WTC11 (cell line): ENCODE measurements around the gene CPSF4. TPM values are rescaled to one million over a fixed set of nuclear protein-coding genes. Genes with fewer than 3 reads are reported as not detected.

Experiments
- ATF1 ChIP-seq: sonication (generic); formaldehyde crosslinking; IDR thresholded peaks from 2 replicates; pipeline ENCODE4 v1.8.1; 2023; ENCODE audit warnings: mild to moderate bottlenecking, moderate library complexity, missing genetic modification reagents
- CBFB ChIP-seq: sonication (generic); formaldehyde crosslinking; IDR thresholded peaks from 2 replicates; pipeline ENCODE4 v1.8.1; 2022; ENCODE audit warnings: mild to moderate bottlenecking, low read depth, missing genetic modification reagents
- ETV6 ChIP-seq: sonication (generic); formaldehyde crosslinking; IDR thresholded peaks from 2 replicates; pipeline ENCODE4 v1.8.1; 2022; ENCODE audit warnings: mild to moderate bottlenecking, missing genetic modification reagents
- MXD4 ChIP-seq: fragments of 250-450 bp; sonication (Bioruptor Pico); IDR thresholded peaks from 2 replicates; pipeline ENCODE4 v1.8.0; 2021; ENCODE audit warnings: mild to moderate bottlenecking, moderate library complexity, borderline replicate concordance
- NFE2L1 ChIP-seq: sonication (generic); formaldehyde crosslinking; IDR thresholded peaks from 2 replicates; pipeline ENCODE4 v1.8.1; 2023; ENCODE audit warnings: missing genetic modification reagents
- NR3C1 ChIP-seq: sonication (generic); formaldehyde crosslinking; conservative IDR thresholded peaks from 2 replicates; pipeline ENCODE4 v1.8.1; 2023; ENCODE audit warnings: low read depth, mild to moderate bottlenecking, missing genetic modification reagents
- ZBTB21 ChIP-seq: sonication (generic); formaldehyde crosslinking; IDR thresholded peaks from 2 replicates; pipeline ENCODE4 v1.8.1; 2023; ENCODE audit warnings: mild to moderate bottlenecking, missing genetic modification reagents, borderline replicate concordance
- ZNF121 ChIP-seq: sonication (generic); formaldehyde crosslinking; IDR thresholded peaks from 2 replicates; pipeline ENCODE4 v1.8.0; 2023; ENCODE audit warnings: missing genetic modification reagents
- ZNF263 ChIP-seq: sonication (generic); formaldehyde crosslinking; IDR thresholded peaks from 2 replicates; pipeline ENCODE4 v1.8.1; 2022; ENCODE audit warnings: low read depth, mild to moderate bottlenecking, moderate library complexity, missing genetic modification reagents
- ZNF671 ChIP-seq: fragments of 250-450 bp; sonication (Bioruptor Pico); IDR thresholded peaks from 2 replicates; pipeline ENCODE4 v1.8.0; 2021; ENCODE audit warnings: mild to moderate bottlenecking
- total RNA-seq: library from RNA; stranded (reverse); gene quantifications from 3 replicates; pipeline ENCODE4 v1.2.3, GENCODE V29; 2021
- TF ChIP-seq, protein P1 (sequence below): sonication (generic); formaldehyde crosslinking; IDR thresholded peaks from 2 replicates; pipeline ENCODE4 v1.8.0; 2023; ENCODE audit warnings: missing genetic modification reagents, mild to moderate bottlenecking, borderline replicate concordance
- TF ChIP-seq, protein P2 (sequence below): fragments of 250-450 bp; sonication (Bioruptor Pico); IDR thresholded peaks from 2 replicates; pipeline ENCODE4 v1.9.0; 2021; ENCODE audit warnings: mild to moderate bottlenecking, borderline replicate concordance
- TF ChIP-seq, protein P3 (sequence below): sonication (generic); formaldehyde crosslinking; IDR thresholded peaks from 2 replicates; pipeline ENCODE4 v1.8.0; 2022; ENCODE audit warnings: mild to moderate bottlenecking, missing genetic modification reagents
- TF ChIP-seq, protein P4 (sequence below): sonication (generic); formaldehyde crosslinking; IDR thresholded peaks from 2 replicates; pipeline ENCODE4 v1.8.1; 2022; ENCODE audit warnings: missing genetic modification reagents, borderline replicate concordance
- TF ChIP-seq, protein P5 (sequence below): fragments of 200-600 bp; IDR thresholded peaks from 2 replicates; pipeline ENCODE4 v1.8.0; 2022; ENCODE audit warnings: antibody characterized with exemption
- TF ChIP-seq, protein P6 (sequence below): sonication (generic); formaldehyde crosslinking; IDR thresholded peaks from 2 replicates; pipeline ENCODE4 v1.8.1; 2022; ENCODE audit warnings: mild to moderate bottlenecking, moderate library complexity, missing genetic modification reagents
- TF ChIP-seq, protein P7 (sequence below): sonication (generic); formaldehyde crosslinking; IDR thresholded peaks from 2 replicates; pipeline ENCODE4 v1.8.1; 2023; ENCODE audit warnings: mild to moderate bottlenecking, missing genetic modification reagents, borderline replicate concordance

Gene CPSF4
- total RNA-seq, 1 experiment from 2014 or later, result 109 TPM

DNA sequence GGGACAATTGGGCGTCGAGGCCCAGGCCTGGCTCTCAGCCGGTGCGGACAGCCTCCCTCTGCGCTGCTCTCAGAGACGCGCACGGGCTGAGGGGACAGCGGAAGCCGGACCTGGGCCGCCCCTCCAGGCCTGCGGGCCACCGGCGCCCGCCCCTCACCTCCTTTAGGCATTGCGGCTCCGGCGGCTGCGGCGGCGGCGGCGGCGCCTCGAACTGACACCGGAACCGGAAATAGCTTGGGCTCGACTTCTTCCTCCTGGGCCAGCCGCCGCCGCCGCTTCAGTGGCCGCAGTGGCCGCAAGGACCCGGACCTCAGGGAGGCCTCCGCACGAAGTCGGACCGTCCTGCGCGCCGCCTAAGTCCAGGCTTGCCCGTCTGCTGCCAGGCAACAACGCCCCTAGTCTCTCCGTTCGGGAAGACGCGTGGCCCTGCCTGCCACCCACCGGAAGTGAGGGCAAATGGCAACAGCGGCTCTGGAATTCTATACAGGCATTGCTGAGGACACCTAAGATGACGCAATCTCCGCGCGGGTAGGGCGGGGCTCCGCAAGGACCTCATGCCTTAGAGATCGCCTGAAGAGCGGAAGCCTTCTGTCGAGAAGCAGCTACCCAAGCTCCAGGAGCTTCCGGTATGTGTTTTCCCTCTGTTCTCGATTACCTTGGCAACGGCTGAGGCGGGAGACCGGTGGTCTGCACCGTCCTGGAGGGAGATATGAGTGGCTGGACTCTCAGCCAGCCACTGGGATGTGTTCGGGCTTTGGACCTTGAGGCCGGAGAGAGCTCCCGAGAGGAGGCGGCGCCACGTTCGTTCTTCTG is 30.2 kb upstream of the CPSF4 start, which contains the start of the genes BUD31 and PDAP1 (continued):
- TF ChIP-seq, protein P1, sequence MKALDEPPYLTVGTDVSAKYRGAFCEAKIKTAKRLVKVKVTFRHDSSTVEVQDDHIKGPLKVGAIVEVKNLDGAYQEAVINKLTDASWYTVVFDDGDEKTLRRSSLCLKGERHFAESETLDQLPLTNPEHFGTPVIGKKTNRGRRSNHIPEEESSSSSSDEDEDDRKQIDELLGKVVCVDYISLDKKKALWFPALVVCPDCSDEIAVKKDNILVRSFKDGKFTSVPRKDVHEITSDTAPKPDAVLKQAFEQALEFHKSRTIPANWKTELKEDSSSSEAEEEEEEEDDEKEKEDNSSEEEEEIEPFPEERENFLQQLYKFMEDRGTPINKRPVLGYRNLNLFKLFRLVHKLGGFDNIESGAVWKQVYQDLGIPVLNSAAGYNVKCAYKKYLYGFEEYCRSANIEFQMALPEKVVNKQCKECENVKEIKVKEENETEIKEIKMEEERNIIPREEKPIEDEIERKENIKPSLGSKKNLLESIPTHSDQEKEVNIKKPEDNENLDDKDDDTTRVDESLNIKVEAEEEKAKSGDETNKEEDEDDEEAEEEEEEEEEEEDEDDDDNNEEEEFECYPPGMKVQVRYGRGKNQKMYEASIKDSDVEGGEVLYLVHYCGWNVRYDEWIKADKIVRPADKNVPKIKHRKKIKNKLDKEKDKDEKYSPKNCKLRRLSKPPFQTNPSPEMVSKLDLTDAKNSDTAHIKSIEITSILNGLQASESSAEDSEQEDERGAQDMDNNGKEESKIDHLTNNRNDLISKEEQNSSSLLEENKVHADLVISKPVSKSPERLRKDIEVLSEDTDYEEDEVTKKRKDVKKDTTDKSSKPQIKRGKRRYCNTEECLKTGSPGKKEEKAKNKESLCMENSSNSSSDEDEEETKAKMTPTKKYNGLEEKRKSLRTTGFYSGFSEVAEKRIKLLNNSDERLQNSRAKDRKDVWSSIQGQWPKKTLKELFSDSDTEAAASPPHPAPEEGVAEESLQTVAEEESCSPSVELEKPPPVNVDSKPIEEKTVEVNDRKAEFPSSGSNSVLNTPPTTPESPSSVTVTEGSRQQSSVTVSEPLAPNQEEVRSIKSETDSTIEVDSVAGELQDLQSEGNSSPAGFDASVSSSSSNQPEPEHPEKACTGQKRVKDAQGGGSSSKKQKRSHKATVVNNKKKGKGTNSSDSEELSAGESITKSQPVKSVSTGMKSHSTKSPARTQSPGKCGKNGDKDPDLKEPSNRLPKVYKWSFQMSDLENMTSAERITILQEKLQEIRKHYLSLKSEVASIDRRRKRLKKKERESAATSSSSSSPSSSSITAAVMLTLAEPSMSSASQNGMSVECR (CRISPR knock-in tag), result peak; percentile 71
- TF ChIP-seq ZNF671 (CRISPR knock-in tag) (no peak), ATF1 (CRISPR knock-in tag) (no peak), ZBTB21 (no peak), CBFB (CRISPR knock-in tag) (no peak), ZNF121 (CRISPR knock-in tag) (no peak), NFE2L1 (CRISPR knock-in tag) (no peak), ZNF263 (CRISPR knock-in tag) (no peak), MXD4 (CRISPR knock-in tag) (no peak), NR3C1 (CRISPR knock-in tag) (no peak), ETV6 (CRISPR knock-in tag) (peak; percentile 86)
- TF ChIP-seq, protein P2, sequence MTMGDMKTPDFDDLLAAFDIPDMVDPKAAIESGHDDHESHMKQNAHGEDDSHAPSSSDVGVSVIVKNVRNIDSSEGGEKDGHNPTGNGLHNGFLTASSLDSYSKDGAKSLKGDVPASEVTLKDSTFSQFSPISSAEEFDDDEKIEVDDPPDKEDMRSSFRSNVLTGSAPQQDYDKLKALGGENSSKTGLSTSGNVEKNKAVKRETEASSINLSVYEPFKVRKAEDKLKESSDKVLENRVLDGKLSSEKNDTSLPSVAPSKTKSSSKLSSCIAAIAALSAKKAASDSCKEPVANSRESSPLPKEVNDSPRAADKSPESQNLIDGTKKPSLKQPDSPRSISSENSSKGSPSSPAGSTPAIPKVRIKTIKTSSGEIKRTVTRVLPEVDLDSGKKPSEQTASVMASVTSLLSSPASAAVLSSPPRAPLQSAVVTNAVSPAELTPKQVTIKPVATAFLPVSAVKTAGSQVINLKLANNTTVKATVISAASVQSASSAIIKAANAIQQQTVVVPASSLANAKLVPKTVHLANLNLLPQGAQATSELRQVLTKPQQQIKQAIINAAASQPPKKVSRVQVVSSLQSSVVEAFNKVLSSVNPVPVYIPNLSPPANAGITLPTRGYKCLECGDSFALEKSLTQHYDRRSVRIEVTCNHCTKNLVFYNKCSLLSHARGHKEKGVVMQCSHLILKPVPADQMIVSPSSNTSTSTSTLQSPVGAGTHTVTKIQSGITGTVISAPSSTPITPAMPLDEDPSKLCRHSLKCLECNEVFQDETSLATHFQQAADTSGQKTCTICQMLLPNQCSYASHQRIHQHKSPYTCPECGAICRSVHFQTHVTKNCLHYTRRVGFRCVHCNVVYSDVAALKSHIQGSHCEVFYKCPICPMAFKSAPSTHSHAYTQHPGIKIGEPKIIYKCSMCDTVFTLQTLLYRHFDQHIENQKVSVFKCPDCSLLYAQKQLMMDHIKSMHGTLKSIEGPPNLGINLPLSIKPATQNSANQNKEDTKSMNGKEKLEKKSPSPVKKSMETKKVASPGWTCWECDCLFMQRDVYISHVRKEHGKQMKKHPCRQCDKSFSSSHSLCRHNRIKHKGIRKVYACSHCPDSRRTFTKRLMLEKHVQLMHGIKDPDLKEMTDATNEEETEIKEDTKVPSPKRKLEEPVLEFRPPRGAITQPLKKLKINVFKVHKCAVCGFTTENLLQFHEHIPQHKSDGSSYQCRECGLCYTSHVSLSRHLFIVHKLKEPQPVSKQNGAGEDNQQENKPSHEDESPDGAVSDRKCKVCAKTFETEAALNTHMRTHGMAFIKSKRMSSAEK, result no peak
- TF ChIP-seq, protein P3, sequence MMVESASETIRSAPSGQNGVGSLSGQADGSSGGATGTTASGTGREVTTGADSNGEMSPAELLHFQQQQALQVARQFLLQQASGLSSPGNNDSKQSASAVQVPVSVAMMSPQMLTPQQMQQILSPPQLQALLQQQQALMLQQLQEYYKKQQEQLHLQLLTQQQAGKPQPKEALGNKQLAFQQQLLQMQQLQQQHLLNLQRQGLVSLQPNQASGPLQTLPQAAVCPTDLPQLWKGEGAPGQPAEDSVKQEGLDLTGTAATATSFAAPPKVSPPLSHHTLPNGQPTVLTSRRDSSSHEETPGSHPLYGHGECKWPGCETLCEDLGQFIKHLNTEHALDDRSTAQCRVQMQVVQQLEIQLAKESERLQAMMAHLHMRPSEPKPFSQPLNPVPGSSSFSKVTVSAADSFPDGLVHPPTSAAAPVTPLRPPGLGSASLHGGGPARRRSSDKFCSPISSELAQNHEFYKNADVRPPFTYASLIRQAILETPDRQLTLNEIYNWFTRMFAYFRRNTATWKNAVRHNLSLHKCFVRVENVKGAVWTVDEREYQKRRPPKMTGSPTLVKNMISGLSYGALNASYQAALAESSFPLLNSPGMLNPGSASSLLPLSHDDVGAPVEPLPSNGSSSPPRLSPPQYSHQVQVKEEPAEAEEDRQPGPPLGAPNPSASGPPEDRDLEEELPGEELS (CRISPR knock-in tag), result no peak
- TF ChIP-seq, protein P4, sequence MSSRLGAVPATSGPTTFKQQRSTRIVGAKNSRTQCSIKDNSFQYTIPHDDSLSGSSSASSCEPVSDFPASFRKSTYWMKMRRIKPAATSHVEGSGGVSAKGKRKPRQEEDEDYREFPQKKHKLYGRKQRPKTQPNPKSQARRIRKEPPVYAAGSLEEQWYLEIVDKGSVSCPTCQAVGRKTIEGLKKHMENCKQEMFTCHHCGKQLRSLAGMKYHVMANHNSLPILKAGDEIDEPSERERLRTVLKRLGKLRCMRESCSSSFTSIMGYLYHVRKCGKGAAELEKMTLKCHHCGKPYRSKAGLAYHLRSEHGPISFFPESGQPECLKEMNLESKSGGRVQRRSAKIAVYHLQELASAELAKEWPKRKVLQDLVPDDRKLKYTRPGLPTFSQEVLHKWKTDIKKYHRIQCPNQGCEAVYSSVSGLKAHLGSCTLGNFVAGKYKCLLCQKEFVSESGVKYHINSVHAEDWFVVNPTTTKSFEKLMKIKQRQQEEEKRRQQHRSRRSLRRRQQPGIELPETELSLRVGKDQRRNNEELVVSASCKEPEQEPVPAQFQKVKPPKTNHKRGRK (CRISPR knock-in tag), result no peak
- TF ChIP-seq, protein P5, sequence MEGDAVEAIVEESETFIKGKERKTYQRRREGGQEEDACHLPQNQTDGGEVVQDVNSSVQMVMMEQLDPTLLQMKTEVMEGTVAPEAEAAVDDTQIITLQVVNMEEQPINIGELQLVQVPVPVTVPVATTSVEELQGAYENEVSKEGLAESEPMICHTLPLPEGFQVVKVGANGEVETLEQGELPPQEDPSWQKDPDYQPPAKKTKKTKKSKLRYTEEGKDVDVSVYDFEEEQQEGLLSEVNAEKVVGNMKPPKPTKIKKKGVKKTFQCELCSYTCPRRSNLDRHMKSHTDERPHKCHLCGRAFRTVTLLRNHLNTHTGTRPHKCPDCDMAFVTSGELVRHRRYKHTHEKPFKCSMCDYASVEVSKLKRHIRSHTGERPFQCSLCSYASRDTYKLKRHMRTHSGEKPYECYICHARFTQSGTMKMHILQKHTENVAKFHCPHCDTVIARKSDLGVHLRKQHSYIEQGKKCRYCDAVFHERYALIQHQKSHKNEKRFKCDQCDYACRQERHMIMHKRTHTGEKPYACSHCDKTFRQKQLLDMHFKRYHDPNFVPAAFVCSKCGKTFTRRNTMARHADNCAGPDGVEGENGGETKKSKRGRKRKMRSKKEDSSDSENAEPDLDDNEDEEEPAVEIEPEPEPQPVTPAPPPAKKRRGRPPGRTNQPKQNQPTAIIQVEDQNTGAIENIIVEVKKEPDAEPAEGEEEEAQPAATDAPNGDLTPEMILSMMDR, result no peak
- TF ChIP-seq, protein P6, sequence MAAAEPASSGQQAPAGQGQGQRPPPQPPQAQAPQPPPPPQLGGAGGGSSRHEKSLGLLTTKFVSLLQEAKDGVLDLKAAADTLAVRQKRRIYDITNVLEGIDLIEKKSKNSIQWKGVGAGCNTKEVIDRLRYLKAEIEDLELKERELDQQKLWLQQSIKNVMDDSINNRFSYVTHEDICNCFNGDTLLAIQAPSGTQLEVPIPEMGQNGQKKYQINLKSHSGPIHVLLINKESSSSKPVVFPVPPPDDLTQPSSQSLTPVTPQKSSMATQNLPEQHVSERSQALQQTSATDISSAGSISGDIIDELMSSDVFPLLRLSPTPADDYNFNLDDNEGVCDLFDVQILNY, result no peak
- TF ChIP-seq, protein P7, sequence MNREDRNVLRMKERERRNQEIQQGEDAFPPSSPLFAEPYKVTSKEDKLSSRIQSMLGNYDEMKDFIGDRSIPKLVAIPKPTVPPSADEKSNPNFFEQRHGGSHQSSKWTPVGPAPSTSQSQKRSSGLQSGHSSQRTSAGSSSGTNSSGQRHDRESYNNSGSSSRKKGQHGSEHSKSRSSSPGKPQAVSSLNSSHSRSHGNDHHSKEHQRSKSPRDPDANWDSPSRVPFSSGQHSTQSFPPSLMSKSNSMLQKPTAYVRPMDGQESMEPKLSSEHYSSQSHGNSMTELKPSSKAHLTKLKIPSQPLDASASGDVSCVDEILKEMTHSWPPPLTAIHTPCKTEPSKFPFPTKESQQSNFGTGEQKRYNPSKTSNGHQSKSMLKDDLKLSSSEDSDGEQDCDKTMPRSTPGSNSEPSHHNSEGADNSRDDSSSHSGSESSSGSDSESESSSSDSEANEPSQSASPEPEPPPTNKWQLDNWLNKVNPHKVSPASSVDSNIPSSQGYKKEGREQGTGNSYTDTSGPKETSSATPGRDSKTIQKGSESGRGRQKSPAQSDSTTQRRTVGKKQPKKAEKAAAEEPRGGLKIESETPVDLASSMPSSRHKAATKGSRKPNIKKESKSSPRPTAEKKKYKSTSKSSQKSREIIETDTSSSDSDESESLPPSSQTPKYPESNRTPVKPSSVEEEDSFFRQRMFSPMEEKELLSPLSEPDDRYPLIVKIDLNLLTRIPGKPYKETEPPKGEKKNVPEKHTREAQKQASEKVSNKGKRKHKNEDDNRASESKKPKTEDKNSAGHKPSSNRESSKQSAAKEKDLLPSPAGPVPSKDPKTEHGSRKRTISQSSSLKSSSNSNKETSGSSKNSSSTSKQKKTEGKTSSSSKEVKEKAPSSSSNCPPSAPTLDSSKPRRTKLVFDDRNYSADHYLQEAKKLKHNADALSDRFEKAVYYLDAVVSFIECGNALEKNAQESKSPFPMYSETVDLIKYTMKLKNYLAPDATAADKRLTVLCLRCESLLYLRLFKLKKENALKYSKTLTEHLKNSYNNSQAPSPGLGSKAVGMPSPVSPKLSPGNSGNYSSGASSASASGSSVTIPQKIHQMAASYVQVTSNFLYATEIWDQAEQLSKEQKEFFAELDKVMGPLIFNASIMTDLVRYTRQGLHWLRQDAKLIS, result no peak
